K562 (cell line): ENCODE data around the gene EXOC6. TPM values are rescaled to one million over a fixed set of nuclear protein-coding genes. Genes with fewer than 3 reads are reported as not detected.

Source experiments
- ATAC-seq: fragments of 200-7000 bp; cut with Tn5 transposase; 3 replicates; pipeline ENCODE4 v1.9.1; 2020; ENCODE audit warnings: moderate library complexity
- BruUV-seq: library from RNA; stranded (reverse); fragments of 400-500 nt; replicated peaks from 2 replicates; lab custom pipeline; 2021; lab: Mats Ljungman, UMichigan
- CTCF ChIA-PET: fragments of 300-600 bp; formaldehyde crosslinking; extraction: SDS; loops from one replicate; lab custom pipeline; 2021; ENCODE audit warnings: low intra/inter-chr PET ratio; lab: Yijun Ruan, JAX
- POLR2A ChIA-PET: fragments of 300-600, 350-650 bp; sonication (Branson Sonifier 250); formaldehyde crosslinking; extraction: SDS; loops from one replicate; lab custom pipeline; 2021; ENCODE audit warnings: antibody characterized with exemption, inconsistent platforms; lab: Yijun Ruan, JAX
- DNase-seq, 4 experiments: peaks; one replicate each; pipeline versions ENCODE4 v3.0.0 to v3.0.0-alpha.2; 2011 to 2018; ENCODE audit warnings: low spot score in 3 of 4, mixed read lengths in 3 of 4; ENCODE audit errors: extremely low read depth in 1 of 4
- FAIRE-seq: peaks from 2 replicates; lab custom pipeline; 2011; peaks lifted over from hg19 to GRCh38; lab: Jason Lieb, UNC
- H2AFZ ChIP-seq: 2 replicates; pipeline ENCODE4 v1.6.0; 2011; ENCODE audit warnings: low read depth, low read length, control low read depth, inconsistent platforms
- H3K27ac ChIP-seq: fragments of 200-600 bp; 3 replicates; pipeline ENCODE4 v1.8.0; 2011; ENCODE audit warnings: low read depth, mild to moderate bottlenecking, control low read depth, inconsistent platforms, low read length, moderate library complexity, mixed read lengths; ENCODE audit errors: extremely low read depth
- H3K27me3 ChIP-seq, 2 experiments: fragments of 300-600 bp in 1 of 2; 2 replicates in 1 of 2; 3 replicates in 1 of 2; pipeline versions ENCODE4 v1.6.0 to v1.8.0; 2011; ENCODE audit warnings: inconsistent platforms in 2 of 2, low read length in 2 of 2, mild to moderate bottlenecking in 1 of 2, mixed read lengths in 1 of 2, moderate library complexity in 1 of 2; ENCODE audit not compliant: control insufficient read depth in 2 of 2, insufficient read depth in 2 of 2
- H3K36me3 ChIP-seq: fragments of 300-600 bp; 3 replicates; pipeline ENCODE4 v1.8.0; 2011; ENCODE audit warnings: mild to moderate bottlenecking, low read length, inconsistent platforms; ENCODE audit not compliant: control insufficient read depth, insufficient read depth
- H3K4me1 ChIP-seq, 2 experiments: fragments of 200-600 bp in 1 of 2; replicated peaks in 1 of 2; 2 replicates in 1 of 2; 3 replicates in 1 of 2; pipeline versions ENCODE4 v1.5.1 to v1.8.0; 2011; ENCODE audit warnings: inconsistent platforms in 2 of 2, low read length in 2 of 2, mild to moderate bottlenecking in 1 of 2, mixed read lengths in 1 of 2, moderate library complexity in 1 of 2; ENCODE audit not compliant: control insufficient read depth in 2 of 2, insufficient read depth in 2 of 2
- H3K4me2 ChIP-seq: 2 replicates; pipeline ENCODE4 v1.6.1; 2011; ENCODE audit warnings: low read length, control low read depth, inconsistent platforms, mixed read lengths; ENCODE audit not compliant: insufficient read depth
- H3K4me3 ChIP-seq: fragments of 200-600 bp; sonication (generic), shearing (Covaris generic); 2 replicates; pipeline ENCODE4 v1.5.1; 2016; ENCODE audit warnings: control low read depth, inconsistent platforms
- H3K79me2 ChIP-seq: fragments of 200-600 bp; 3 replicates; pipeline ENCODE4 v1.8.0; 2011; ENCODE audit warnings: low read length, inconsistent platforms; ENCODE audit not compliant: control insufficient read depth, insufficient read depth
- H3K9ac ChIP-seq, 2 experiments: 2 replicates each; pipeline versions ENCODE4 v1.6.0 to v1.6.1; 2011; ENCODE audit warnings: low read depth in 2 of 2, low read length in 2 of 2, control low read depth in 1 of 2, inconsistent platforms in 1 of 2, mild to moderate bottlenecking in 1 of 2, mixed read lengths in 1 of 2; ENCODE audit not compliant: insufficient read depth in 1 of 2
- H3K9me1 ChIP-seq: one replicate; pipeline ENCODE4 v1.6.0; 2011; ENCODE audit warnings: inconsistent platforms, mild to moderate bottlenecking, low read length, moderate library complexity; ENCODE audit not compliant: control insufficient read depth, insufficient read depth
- H3K9me3 ChIP-seq: replicated peaks from 2 replicates; pipeline ENCODE4 v1.5.1; 2011; ENCODE audit warnings: low read depth, low read length, inconsistent platforms; ENCODE audit not compliant: control insufficient read depth, insufficient read depth
- H4K20me1 ChIP-seq: replicated peaks from 2 replicates; pipeline ENCODE4 v1.6.1; 2011; ENCODE audit warnings: low read length, inconsistent platforms, mixed read lengths; ENCODE audit not compliant: control insufficient read depth, insufficient read depth
- RBBP5 ChIP-seq: fragments of 200-600 bp; sonication (generic); IDR thresholded peaks from 2 replicates; pipeline ENCODE4 v1.6.1; 2012; ENCODE audit warnings: borderline replicate concordance, mild to moderate bottlenecking, low read length, control low read depth, inconsistent platforms; ENCODE audit not compliant: insufficient read depth, poor library complexity, severe bottlenecking
- WGBS: fragments of 100-300 bp; shearing (Covaris generic); methylation state at CpG from one replicate; pipeline ENCODE4 v1.1.6; 2016; ENCODE audit warnings: low coverage, mixed read lengths; ENCODE audit not compliant: insufficient coverage; ENCODE audit errors: missing lambda C conversion rate; 5-methylcytosine and 5-hydroxymethylcytosine counted together
- in situ Hi-C: fragments of 300-500 bp; cut with MboI; formaldehyde crosslinking; loops from 4 replicates; pipeline ENCODE4 v1.15.0; 2018; ENCODE audit warnings: inconsistent platforms, mixed read lengths
- intact Hi-C: fragments of 100-400 bp; cut with micrococcal nuclease; formaldehyde crosslinking; loops from 2 replicates; pipeline ENCODE4 v1.14.2; 2022
- polyA plus RNA-seq, 8 experiments: library from polyadenylated mRNA; depleted of rRNA in 4 of 8; stranded (reverse) in 5 of 8; unstranded in 3 of 8; fragments of >200 nt; fragmentation: Nextera tagmentation in 2 of 8; fragmentation: Illumina TruSeq in 1 of 8; extraction: Ambion mirVana in 2 of 8; extraction: Trizol in 1 of 8; gene quantifications; 2 replicates each; pipeline versions ENCODE4 v1.2.1 to v1.2.3, GENCODE V29; 2011 to 2014; ENCODE audit warnings: inconsistent platforms in 1 of 8, missing spikeins in 1 of 8
- total RNA-seq, 7 experiments: library from RNA; depleted of rRNA in 6 of 7; stranded (reverse); fragments of >200 nt in 6 of 7; fragmentation: Illumina TruSeq in 2 of 7; extraction: Trizol in 2 of 7; gene quantifications; 2 replicates each; pipeline versions ENCODE4 v1.2.1 to v1.2.3, GENCODE V29; 2011 to 2021; ENCODE audit warnings: low replicate concordance in 1 of 7
- TF ChIP-seq, protein P1 (sequence below): fragments of 200-800 bp; sonication (Bioruptor generic); IDR thresholded peaks from 2 replicates; pipeline ENCODE4 v1.6.1; 2017; ENCODE audit warnings: missing genetic modification characterization, missing compliant biosample characterization

Gene EXOC6
- total and polyA plus RNA-seq, 9 of the 15 experiments (the other 6 are each of a cell fraction or from before 2014, with no cell fraction given) = 13.9 to 42.8 (median 24.9) TPM

- Histone ChIP-seq H3K9me1 (no peaks in the 10 kb centered on the region), H3K4me3 (peak overlapping the region; percentile 40), H2AFZ (peak overlapping the region; percentile 76), H3K27me3 (no peaks in the 10 kb centered on the region), H3K4me2 (peak overlapping the region; percentile 75), H3K4me1 (peaks cover 28 to 67% of the 10 kb centered on the region in 2 experiments; a peak in 4 of 5 replicates), H3K9ac (peak overlapping the region; percentile 82 to 88), H4K20me1 (no peaks in the 10 kb centered on the region), H3K36me3 (no peaks in the 10 kb centered on the region), H3K9me3 (peaks cover 2% of the 10 kb centered on the region; the same call in 1 of the 2 replicates), H3K27ac (peak overlapping the region; percentile 80; the same call in 2 of the 3 replicates), H3K79me2 (no peaks in the 10 kb centered on the region)
- no peak for DNase-seq
- intact Hi-C loops (loop anchor here (10.0 kb wide), 1 partner anchor 478 kb away; the partner anchor contains the start of gene KIF11), in situ Hi-C loops (no loop called here)
- ChIA-PET CTCF (interaction anchor here (1.0 kb wide), 1 partner anchor 216 kb away, joined by 3 read pairs; no protein-coding TSS in a partner anchor), POLR2A (no interaction called here)
- peak; percentile 8 for TF ChIP-seq RBBP5
- TF ChIP-seq, protein P1, sequence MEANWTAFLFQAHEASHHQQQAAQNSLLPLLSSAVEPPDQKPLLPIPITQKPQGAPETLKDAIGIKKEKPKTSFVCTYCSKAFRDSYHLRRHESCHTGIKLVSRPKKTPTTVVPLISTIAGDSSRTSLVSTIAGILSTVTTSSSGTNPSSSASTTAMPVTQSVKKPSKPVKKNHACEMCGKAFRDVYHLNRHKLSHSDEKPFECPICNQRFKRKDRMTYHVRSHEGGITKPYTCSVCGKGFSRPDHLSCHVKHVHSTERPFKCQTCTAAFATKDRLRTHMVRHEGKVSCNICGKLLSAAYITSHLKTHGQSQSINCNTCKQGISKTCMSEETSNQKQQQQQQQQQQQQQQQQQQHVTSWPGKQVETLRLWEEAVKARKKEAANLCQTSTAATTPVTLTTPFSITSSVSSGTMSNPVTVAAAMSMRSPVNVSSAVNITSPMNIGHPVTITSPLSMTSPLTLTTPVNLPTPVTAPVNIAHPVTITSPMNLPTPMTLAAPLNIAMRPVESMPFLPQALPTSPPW = no peak
- 75% methylated on average over 16 of the region's 34 CpGs for WGBS
- FAIRE-seq = no peak
- BruUV-seq = no TSS peak
- ATAC-seq = no peak
These were observed 224.6 kb downstream of the EXOC6 start for GRCh38 chr10:93072713-93073538.
